Sciatic nerve (tissue), 2 donors: Measurements from ENCODE around the gene MKX. TPM values are rescaled to one million over a fixed set of nuclear protein-coding genes. Genes with fewer than 3 reads are reported as not detected.
A peak's percentile ranks its signal among the peaks of the same experiment; 100 is the strongest.
"Not testable (repeated sequence)": the region's sequence is repeated elsewhere in the genome, so short reads cannot be mapped to it uniquely, and the experiment has no call there.

Experiments
- ATAC-seq: fragments of 200-7000 bp; cut with Tn5 transposase; one replicate; pipeline ENCODE4 v1.9.1; 2020; ENCODE audit warnings: mild to moderate bottlenecking, moderate library complexity
- DNase-seq: peaks from one replicate; pipeline ENCODE4 v3.0.0-alpha.2; 2020; ENCODE audit warnings: low spot score
- intact Hi-C: fragments of 100-400 bp; cut with DNase I; formaldehyde crosslinking; loops from one replicate; pipeline ENCODE4 v1.14.2; 2022
- total RNA-seq: library from RNA; stranded (reverse); fragmentation: NEBNext Ultra II Directional; extraction: Animal tissue kit (Norgen Biotek cat#: 25700); gene quantifications from one replicate; pipeline ENCODE4 v1.2.1, GENCODE V29; 2021
- donor health status: DM: no; HTN: no; CAD: no.
- donor health status: DM: no; HTN: no; CAD: no.

Gene MKX
- total RNA-seq, 1 donor from 2014 or later: 0.94 TPM

GRCh38 chr10:27699776-27700175, 45.8 kb downstream of the MKX start:
- ATAC-seq (no peak), DNase-seq (no peak)
- intact Hi-C loops: no loop called here

- intact Hi-C loops: no loop called here
- ATAC-seq (no peak), DNase-seq (no peak)
These were observed 46.7 kb downstream of the MKX start for GRCh38 chr10:27698961-27699360.

- intact Hi-C loops: no loop called here
- ATAC-seq (no peak), DNase-seq (no peak)
These were observed 49.2 kb downstream of the MKX start for GRCh38 chr10:27696466-27696865.

- no peak for ATAC-seq
- intact Hi-C loops: no loop called here
- no peak for DNase-seq
These were observed 49.9 kb downstream of the MKX start for GRCh38 chr10:27695706-27696105.

- DNase-seq: no peak
- ATAC-seq: no peak
- intact Hi-C loops: no loop called here
These were observed 50.5 kb downstream of the MKX start for GRCh38 chr10:27695088-27695487.

- intact Hi-C loops: no loop called here
- DNase-seq (no peak), ATAC-seq (peak; percentile 44)
These were observed 53.0 kb downstream of the MKX start for GRCh38 chr10:27692663-27693062.

- ATAC-seq (no peak), DNase-seq (no peak)
- intact Hi-C loops: no loop called here
These were observed 56.6 kb downstream of the MKX start for GRCh38 chr10:27688991-27689390.

GRCh38 chr10:27688276-27688675, 57.3 kb downstream of the MKX start:
- intact Hi-C loops: no loop called here

GRCh38 chr10:27687743-27688142, 57.9 kb downstream of the MKX start:
- intact Hi-C loops: no loop called here
- no peak for DNase-seq

More at GRCh38 chr10:27688276-27688675, 57.3 kb downstream of the MKX start:
- ATAC-seq (no peak), DNase-seq (no peak)

GRCh38 chr10:27687326-27687725, 58.3 kb downstream of the MKX start:
- no peak for ATAC-seq
- intact Hi-C loops: no loop called here
- DNase-seq: no peak

More at GRCh38 chr10:27687743-27688142, 57.9 kb downstream of the MKX start:
- ATAC-seq: no peak

- ATAC-seq: no peak
- intact Hi-C loops: no loop called here
These were observed 59.9 kb downstream of the MKX start for GRCh38 chr10:27685681-27686080.

GRCh38 chr10:27683226-27683625, 62.4 kb downstream of the MKX start:
- intact Hi-C loops: no loop called here
- no peak for DNase-seq
- ATAC-seq: no peak

More at GRCh38 chr10:27685681-27686080, 59.9 kb downstream of the MKX start:
- DNase-seq: no peak

GRCh38 chr10:27681795-27682194, 63.8 kb downstream of the MKX start:
- intact Hi-C loops, ATAC-seq, DNase-seq: not testable (repeated sequence)

GRCh38 chr10:27680691-27681605, 64.7 kb downstream of the MKX start:
- ATAC-seq: no peak

GRCh38 chr10:27680006-27680557, 65.5 kb downstream of the MKX start:
- ATAC-seq: peak; percentile 70
- no peak for DNase-seq
- intact Hi-C loops: no loop called here

More at GRCh38 chr10:27680691-27681605, 64.7 kb downstream of the MKX start:
- intact Hi-C loops: no loop called here
- DNase-seq: no peak

- ATAC-seq (peak; percentile 53), DNase-seq (no peak)
- intact Hi-C loops: no loop called here
These were observed 66.2 kb downstream of the MKX start for GRCh38 chr10:27679369-27679912.

- peak; percentile 25 for ATAC-seq
- intact Hi-C loops: no loop called here
These were observed 67.5 kb downstream of the MKX start for GRCh38 chr10:27678166-27678565.

GRCh38 chr10:27673065-27673464, 72.6 kb downstream of the MKX start:
- DNase-seq: no peak
- intact Hi-C loops: no loop called here
- no peak for ATAC-seq

More at GRCh38 chr10:27678166-27678565, 67.5 kb downstream of the MKX start:
- no peak for DNase-seq

GRCh38 chr10:27671821-27672220, 73.8 kb downstream of the MKX start:
- intact Hi-C loops: no loop called here
- DNase-seq (no peak), ATAC-seq (no peak)

GRCh38 chr10:27664461-27664860, 81.2 kb downstream of the MKX start:
- DNase-seq: no peak
- ATAC-seq: no peak
- intact Hi-C loops: no loop called here
